Omental fat pad (tissue), 4 donors: Measurements from ENCODE around the gene PIGR. TPM values are rescaled to one million over a fixed set of nuclear protein-coding genes. Genes with fewer than 3 reads are reported as not detected.
"Not testable (repeated sequence)": the region's sequence is repeated elsewhere in the genome, so short reads cannot be mapped to it uniquely, and the experiment has no call there.

Experiments used
- ATAC-seq: fragments of 150-250 bp; one replicate; pipeline ENCODE4 v1.9.1; 2016; ENCODE audit warnings: mild to moderate bottlenecking, moderate library complexity; ENCODE audit not compliant: low FRiP score
- DNase-seq: peaks from one replicate; pipeline ENCODE4 v3.0.0-alpha.2; 2019; ENCODE audit warnings: low spot score
- total RNA-seq, 4 donors: library from RNA; depleted of rRNA; stranded (reverse); fragments of >200 nt; gene quantifications; one replicate each; pipeline ENCODE4 v1.1.0, GENCODE V29; 2016
- TF ChIP-seq, protein P1 (sequence below), 3 donors: fragments of 450-650 bp; IDR thresholded peaks; one replicate each; pipeline ENCODE4 v1.5.1; 2016 to 2017; ENCODE audit warnings: antibody characterized with exemption in 3 of 3, mild to moderate bottlenecking in 3 of 3, moderate library complexity in 2 of 3

Gene PIGR
- total RNA-seq, 4 donors from 2014 or later, result 0.24 to 0.44 TPM; not detected in 2

DNA sequence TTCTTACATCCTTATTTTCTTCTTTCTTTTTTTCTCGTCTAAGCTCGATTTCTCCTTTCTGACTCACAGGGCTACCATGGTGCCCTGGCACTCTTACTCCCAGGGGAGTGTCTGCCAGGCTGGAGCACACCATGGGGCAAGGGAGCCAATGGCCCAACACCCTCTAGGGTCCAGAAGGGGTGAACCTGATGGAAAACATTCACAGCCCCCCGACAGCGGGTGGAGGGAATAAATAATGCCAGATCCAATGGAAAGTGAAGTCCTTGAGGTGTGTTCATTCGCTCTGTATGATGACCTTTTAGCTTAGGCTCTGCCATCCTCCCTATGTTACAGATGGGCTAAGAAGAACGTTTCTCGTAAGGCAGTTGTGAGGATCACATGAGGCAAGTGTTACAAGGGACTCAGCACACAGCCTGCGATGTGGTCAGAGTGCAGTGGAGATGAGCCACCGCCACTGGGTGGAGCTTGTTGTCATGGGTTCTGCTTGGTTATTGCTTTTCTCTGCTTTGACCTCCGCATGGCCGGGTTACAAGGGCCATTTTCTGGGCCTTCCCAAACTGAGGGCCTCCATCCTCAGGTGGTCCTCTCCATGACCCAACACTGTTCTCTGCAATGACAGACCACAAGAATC is 21.0 kb downstream of the PIGR start:
- DNase-seq (no peak), ATAC-seq (no peak)
- TF ChIP-seq, protein P1, sequence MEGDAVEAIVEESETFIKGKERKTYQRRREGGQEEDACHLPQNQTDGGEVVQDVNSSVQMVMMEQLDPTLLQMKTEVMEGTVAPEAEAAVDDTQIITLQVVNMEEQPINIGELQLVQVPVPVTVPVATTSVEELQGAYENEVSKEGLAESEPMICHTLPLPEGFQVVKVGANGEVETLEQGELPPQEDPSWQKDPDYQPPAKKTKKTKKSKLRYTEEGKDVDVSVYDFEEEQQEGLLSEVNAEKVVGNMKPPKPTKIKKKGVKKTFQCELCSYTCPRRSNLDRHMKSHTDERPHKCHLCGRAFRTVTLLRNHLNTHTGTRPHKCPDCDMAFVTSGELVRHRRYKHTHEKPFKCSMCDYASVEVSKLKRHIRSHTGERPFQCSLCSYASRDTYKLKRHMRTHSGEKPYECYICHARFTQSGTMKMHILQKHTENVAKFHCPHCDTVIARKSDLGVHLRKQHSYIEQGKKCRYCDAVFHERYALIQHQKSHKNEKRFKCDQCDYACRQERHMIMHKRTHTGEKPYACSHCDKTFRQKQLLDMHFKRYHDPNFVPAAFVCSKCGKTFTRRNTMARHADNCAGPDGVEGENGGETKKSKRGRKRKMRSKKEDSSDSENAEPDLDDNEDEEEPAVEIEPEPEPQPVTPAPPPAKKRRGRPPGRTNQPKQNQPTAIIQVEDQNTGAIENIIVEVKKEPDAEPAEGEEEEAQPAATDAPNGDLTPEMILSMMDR (IDR thresholded peaks at IDR 0.05), result no peak

DNA sequence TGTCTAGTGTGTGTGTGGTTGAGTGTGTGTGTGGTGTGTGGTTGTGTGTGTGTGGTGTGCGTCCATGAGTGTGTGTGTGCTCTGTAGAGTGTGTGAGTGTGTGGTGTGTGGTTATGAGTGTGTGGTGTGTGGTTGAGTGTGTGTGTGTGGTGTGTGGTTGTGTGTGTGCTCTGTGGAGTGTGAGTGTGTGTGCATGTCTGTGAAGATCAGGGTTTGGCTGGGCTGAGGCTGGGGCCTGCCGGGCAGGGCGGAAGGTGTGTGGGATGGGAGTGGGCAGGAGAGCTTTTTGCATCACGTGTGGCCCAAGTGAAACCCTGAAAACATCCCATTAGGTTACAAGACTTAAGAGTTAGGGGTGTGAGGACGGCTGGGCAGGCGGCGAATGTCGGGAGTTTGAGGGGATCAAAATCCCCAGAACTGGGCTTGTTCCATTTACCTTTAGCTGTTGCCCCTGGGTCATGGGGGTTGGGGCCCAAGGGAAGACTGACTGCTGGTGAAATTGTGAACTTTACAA is 21.6 kb downstream of the PIGR start:
- DNase-seq (no peak), ATAC-seq (no peak)
- TF ChIP-seq, protein P1 (IDR thresholded peaks at IDR 0.05), result no peak

DNA sequence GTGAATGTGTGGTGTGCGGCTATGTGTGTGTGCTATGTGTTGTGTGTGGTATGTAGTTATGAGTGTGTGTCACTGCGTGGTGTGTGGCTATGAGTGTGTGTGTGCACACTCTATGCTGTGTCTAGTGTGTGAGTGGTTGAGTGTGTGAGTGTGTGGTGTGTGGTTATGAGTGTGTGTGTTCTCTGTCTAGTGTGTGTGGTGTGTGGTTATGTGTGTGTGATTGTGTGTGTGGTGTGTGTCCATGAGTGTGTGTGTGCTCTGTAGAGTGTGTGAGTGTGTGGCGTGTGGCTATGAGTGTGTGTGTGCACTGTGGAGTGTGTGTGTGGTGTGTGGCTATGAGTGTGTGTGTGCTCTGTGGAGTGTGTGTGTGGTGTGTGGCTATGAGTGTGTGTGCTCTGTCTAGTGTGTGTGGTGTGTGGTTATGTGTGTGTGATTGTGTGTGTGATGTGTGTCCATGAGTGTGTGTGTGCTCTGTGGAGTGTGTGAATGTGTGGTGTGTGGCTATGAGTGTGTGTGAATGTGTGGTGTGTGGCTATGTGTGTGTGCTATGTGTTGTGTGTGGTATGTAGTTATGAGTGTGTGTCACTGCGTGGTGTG is 22.2 kb downstream of the PIGR start:
- not testable (repeated sequence) for ATAC-seq, DNase-seq

DNA sequence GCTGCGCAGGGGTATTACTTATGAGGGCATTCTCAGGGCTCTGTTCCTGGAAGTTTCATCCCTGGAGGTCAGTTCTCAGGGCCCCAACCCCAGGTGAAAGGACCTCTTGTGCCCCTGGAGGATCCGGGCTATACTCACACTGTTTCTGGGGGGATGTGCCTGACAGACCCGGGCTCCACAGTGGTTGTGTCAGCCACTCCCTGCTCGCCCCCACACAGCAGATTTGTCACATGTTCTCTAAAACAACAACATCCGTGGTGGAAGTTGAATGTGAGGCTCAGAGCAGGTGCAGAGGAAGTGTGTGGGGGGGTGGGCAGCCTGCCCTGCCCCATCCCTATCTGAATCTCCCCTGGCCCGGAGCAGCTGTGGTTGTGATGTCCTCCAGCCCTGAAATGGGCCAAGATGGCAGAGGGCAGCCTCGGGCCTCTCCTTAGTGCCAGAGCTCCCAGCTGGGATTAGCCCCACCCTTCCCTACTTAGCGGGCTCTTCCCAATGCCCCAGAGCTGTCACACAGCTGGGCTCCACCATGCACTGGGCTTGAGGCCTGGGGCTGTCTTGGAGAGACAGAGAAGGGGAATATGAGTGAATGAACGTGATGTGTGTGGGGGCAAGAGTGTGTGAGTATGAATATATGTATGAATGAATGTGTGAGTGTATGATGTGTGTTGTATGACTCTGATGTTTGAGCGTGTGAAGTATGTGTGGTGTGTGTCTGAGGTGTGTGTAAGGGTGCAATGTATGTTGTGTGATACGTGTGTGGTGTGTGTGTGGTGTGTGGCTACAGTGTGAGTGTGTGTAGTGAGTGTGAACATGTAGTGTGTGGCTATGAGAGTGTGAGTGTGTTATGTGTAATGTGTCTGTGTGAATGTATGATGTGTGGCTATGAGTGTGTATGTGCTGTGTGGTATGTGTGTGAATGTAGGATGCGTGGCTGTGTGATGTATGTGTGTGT is 23.0 kb downstream of the PIGR start:
- TF ChIP-seq, protein P1 (IDR thresholded peaks at IDR 0.05), result no peak
- ATAC-seq (no peak), DNase-seq (no peak)

DNA sequence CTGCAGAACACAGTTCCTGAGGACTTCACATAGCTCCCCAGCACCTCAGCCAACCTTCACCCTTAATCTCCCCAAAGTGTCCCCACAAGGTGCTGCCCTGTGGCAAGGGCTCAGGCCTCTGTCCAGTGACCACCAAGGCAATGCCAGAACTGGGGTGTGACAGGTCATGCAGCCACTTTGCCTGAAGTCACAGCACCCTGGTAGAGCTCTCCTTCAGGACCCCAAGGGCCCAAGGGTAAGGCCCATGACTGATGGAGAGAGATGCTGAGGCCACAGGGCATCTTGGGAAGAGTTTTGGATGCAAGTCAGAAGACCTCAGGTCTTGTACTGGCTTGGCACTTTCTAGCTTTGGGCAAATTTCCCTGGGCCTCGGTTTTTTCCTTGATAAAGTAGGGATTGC is 23.7 kb downstream of the PIGR start:
- DNase-seq (no peak), ATAC-seq (no peak)
- TF ChIP-seq, protein P1 (IDR thresholded peaks at IDR 0.05), result no peak

DNA sequence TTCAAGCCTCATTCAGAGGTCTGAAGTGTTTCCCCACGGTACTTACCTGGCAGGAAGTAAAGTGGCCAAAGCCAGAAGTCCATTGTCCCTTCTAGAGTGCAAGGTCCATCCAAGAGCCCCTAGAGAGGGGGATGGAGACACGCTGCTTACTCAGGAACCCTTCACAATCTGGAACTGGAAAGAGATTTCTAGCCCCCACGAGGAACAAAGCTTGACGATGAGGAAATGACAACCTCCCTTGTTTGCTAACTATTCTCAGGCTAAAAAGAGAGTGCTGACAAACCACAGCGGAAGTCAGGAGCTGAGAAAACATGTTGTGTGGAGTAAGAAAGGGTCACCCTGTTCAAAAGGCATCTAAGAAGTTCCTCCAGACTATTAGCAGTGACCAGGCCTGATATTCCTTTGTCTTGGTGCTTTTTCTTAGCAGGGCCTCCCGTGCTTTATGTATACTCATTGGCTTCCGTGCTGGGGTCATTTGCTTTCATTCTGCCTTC is 24.4 kb downstream of the PIGR start, which contains the start of gene FCMR:
Gene FCMR (minus strand): TSS at position 170 of the 494 bp plus-strand sequence. CDS start 87 bp downstream, at position 83.
- ATAC-seq, result no peak
- DNase-seq, result no peak
- TF ChIP-seq, protein P1 (IDR thresholded peaks at IDR 0.05), result no peak

DNA sequence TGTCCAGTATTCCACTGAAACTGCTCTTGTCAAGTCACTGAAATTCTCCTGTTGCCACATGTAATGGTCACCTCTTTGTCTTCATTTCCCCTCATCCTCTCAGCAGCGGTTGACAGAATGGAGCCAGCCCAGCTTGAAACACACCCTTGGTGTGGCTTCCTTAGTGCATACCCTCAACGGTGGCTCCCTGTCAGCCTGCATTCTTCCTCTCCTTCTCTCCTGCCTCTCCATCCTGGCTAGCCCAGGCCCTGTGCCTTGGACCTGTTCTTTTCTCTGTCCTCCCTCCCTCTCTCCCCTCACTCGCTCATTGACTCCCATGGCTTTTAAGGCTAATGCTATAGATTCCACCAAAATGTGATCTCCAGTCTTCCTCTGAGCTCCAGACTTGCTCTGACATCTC is 28.2 kb downstream of the PIGR start:
- DNase-seq (no peak), ATAC-seq (no peak)
- TF ChIP-seq, protein P1 (IDR thresholded peaks at IDR 0.05), result no peak
